ENCODE data around the gene PCDHB11.
"Not testable (repeated sequence)": the region's sequence is repeated elsewhere in the genome, so short reads cannot be mapped to it uniquely, and the experiment has no call there.

Gene PCDHB11

DNA sequence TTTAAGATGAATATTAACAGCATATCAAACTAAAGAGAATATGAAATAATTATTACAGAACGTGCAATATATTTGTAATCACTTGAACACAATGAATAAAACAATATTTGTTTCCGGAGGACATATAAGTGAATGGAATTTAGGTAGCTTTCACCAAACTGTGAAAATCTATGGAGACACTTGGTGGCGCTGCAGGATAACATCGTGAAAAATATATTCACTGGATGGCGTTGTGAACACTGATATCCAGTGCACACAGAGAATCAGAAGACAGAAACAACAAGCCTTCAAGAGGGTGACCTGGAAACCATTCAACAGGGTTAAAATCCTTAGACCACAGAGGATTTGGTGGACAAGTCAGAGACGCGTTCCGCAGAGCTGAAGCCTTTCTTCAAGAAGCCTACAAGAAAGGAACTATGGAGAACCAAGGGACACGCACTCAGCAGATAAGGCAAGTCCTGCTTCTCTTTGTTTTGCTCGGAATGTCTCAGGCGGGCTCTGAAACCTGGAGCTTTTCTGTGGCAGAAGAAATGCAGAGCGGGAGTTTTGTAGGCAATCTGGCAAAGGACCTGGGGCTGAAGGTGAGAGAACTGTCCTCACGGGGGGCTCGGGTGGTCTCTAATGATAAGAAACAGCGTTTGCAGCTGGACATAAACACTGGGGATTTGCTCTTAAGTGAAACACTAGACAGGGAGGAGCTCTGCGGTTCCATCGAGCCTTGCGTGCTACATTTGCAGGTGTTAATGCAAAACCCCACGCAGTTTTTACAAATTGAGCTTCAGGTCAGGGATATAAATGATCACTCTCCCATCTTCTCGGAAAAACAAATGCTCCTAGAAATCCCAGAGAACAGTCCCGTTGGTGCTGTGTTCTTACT is at the start of gene PCDHB11:
PCDHB11 (plus strand) TSS at position 269 of the 877 bp plus-strand sequence; CDS start at position 417, 148 bp downstream.
- peaks cover 56% of the 10 kb centered on the region for H3K27me3 Mint-ChIP-seq
- H3K9me3 Mint-ChIP-seq: peaks cover 30% of the 10 kb centered on the region
- no peaks in the 10 kb centered on the region for H3K4me1 Mint-ChIP-seq (ENCODE audit: low read depth)
- no peak within 1 kb of the TSS for H3K27ac Mint-ChIP-seq
- DNase-seq: no peak
- H3K36me3 Mint-ChIP-seq (ENCODE audit: low read depth): peaks cover 3% of the 10 kb centered on the region
- no peak within 1 kb of the TSS for H3K4me3 Mint-ChIP-seq

- no peak within 1 kb of the TSS for H3K4me3 Mint-ChIP-seq
- DNase-seq: no peak
- H3K27me3 Mint-ChIP-seq: peaks cover 61% of the 10 kb centered on the region
- peaks cover 5% of the 10 kb centered on the region for H3K4me1 Mint-ChIP-seq (ENCODE audit: low read depth)
- H3K36me3 Mint-ChIP-seq (ENCODE audit: low read depth): peaks cover 9% of the 10 kb centered on the region
- H3K27ac Mint-ChIP-seq: no peak within 1 kb of the TSS
- H3K9me3 Mint-ChIP-seq: peaks cover 25% of the 10 kb centered on the region
Observed at GRCh38 chr5:141149812-141150211, 49.6 kb upstream of the PCDHB11 start, which contains the start of gene PCDHB6. Gene PCDHB6 (plus strand): TSS chr5:141150057. CDS start chr5:141150258, 201 bp downstream.

DNA sequence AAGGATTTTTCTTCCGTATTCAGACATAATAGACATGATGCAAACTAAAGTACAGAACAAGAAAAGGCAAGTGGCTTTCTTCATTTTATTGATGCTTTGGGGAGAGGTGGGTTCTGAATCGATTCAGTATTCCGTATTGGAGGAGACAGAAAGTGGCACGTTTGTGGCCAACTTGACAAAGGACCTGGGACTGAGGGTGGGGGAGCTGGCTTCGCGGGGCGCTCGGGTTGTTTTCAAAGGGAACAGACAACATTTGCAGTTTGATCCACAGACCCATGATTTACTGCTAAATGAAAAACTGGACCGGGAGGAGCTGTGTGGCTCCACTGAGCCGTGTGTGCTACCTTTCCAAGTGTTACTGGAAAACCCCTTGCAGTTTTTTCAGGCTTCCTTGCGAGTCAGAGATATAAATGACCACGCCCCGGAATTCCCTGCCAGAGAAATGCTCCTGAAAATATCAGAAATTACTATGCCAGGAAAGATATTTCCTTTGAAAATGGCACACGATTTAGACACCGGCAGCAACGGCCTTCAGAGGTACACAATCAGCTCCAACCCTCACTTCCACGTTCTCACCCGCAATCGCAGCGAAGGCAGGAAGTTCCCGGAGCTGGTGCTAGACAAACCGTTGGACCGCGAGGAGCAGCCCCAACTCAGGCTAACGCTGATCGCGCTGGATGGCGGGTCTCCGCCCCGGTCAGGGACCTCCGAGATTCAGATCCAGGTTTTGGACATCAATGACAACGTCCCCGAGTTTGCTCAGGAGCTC is 49.0 kb upstream of the PCDHB11 start:
- Mint-ChIP-seq H3K27ac (no peak overlapping the region), H3K4me3 (no peak overlapping the region), H3K36me3 (ENCODE audit: low read depth) (peaks cover 9% of the 10 kb centered on the region), H3K4me1 (ENCODE audit: low read depth) (peaks cover 5% of the 10 kb centered on the region), H3K9me3 (peaks cover 25% of the 10 kb centered on the region), H3K27me3 (peaks cover 63% of the 10 kb centered on the region)
- DNase-seq: no peak

DNA sequence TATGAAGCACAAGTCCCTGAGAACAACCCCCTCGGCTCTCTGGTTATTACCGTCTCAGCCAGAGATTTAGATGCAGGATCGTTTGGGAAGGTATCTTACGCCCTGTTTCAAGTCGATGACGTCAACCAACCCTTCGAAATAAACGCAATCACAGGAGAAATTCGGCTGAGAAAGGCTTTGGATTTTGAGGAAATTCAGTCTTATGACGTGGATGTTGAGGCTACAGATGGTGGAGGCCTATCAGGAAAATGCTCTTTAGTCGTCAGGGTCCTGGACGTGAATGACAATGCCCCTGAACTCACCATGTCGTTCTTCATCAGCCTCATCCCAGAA is 48.5 kb upstream of the PCDHB11 start:
- Mint-ChIP-seq H3K27ac (no peak overlapping the region), H3K4me1 (ENCODE audit: low read depth) (peaks cover 5% of the 10 kb centered on the region), H3K27me3 (peaks cover 69% of the 10 kb centered on the region), H3K4me3 (no peak overlapping the region), H3K9me3 (peaks cover 27% of the 10 kb centered on the region), H3K36me3 (ENCODE audit: low read depth) (peaks cover 9% of the 10 kb centered on the region)
- DNase-seq: no peak

- Mint-ChIP-seq H3K9me3 (peaks cover 32% of the 10 kb centered on the region), H3K27me3 (peaks cover 75% of the 10 kb centered on the region), H3K36me3 (ENCODE audit: low read depth) (peaks cover 11% of the 10 kb centered on the region)
- not testable (repeated sequence) for H3K27ac Mint-ChIP-seq; H3K4me3 Mint-ChIP-seq; DNase-seq; H3K4me1 Mint-ChIP-seq (ENCODE audit: low read depth)
Observed at GRCh38 chr5:141151632-141152031, 47.8 kb upstream of the PCDHB11 start.

- DNase-seq; H3K27ac Mint-ChIP-seq; H3K4me3 Mint-ChIP-seq; H3K4me1 Mint-ChIP-seq (ENCODE audit: low read depth): not testable (repeated sequence)
- Mint-ChIP-seq H3K27me3 (peaks cover 80% of the 10 kb centered on the region), H3K36me3 (ENCODE audit: low read depth) (peaks cover 11% of the 10 kb centered on the region), H3K9me3 (peaks cover 35% of the 10 kb centered on the region)
Observed at GRCh38 chr5:141152096-141152495, 47.3 kb upstream of the PCDHB11 start.

DNA sequence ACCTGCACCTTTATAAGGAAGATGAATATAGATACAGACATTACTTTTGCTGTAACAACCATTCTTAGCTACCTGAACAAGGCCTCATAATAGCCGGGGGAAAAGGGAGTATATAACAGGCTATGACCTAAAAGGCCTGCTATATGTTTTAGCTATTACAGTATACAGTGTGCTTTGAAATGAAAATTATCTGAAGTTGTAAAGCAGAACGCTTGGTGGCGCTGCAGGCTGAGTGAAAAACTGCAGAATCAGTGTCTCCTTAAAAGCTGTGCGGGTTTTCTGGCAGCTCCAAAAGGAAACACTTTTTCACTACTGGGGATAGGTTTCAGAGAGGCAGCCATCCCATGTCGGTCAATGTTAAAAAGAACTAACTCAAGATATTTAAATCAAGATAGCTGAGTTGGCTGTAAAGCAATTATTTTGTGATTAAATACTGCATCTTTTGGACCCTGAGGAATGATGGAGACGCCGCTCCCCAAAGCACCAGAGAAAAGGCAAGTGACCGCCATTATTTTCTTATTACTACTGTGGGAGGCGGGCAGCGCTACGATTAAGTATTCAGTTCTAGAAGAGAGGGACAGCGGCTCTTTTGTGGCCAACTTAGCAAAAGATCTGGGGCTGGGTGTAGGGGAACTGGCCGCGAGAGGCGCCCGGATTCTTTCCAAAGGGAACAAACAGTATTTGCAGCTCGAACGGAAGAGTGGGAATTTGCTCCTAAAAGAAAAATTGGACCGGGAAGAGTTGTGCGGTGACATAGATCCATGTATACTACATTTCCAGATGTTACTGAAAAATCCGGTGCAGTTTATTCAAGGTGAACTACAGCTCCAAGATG is 43.7 kb upstream of the PCDHB11 start:
- H3K4me3 Mint-ChIP-seq: no peak overlapping the region
- H3K9me3 Mint-ChIP-seq: peaks cover 35% of the 10 kb centered on the region
- no peaks in the 10 kb centered on the region for H3K4me1 Mint-ChIP-seq (ENCODE audit: low read depth)
- no peak for DNase-seq
- H3K27ac Mint-ChIP-seq: no peak overlapping the region
- peaks cover 66% of the 10 kb centered on the region for H3K27me3 Mint-ChIP-seq
- H3K36me3 Mint-ChIP-seq (ENCODE audit: low read depth): peaks cover 10% of the 10 kb centered on the region

DNA sequence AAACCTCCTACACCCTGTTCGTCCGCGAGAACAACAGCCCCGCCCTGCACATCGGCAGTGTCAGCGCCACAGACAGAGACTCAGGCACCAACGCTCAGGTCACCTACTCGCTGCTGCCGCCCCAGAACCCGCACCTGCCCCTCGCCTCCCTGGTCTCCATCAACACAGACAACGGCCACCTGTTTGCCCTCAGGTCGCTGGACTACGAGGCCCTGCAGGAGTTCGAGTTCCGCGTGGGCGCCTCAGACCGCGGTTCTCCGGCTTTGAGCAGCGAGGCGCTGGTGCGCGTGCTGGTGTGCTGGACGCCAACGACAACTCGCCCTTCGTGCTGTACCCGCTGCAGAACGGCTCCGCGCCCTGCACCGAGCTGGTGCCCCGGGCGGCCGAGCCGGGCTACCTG is 42.1 kb upstream of the PCDHB11 start:
- Mint-ChIP-seq H3K27me3 (peaks cover 53% of the 10 kb centered on the region), H3K9me3 (peaks cover 26% of the 10 kb centered on the region)
- H3K4me3 Mint-ChIP-seq; DNase-seq; H3K36me3 Mint-ChIP-seq (ENCODE audit: low read depth); H3K27ac Mint-ChIP-seq; H3K4me1 Mint-ChIP-seq (ENCODE audit: low read depth): not testable (repeated sequence)

- Mint-ChIP-seq H3K27me3 (peaks cover 49% of the 10 kb centered on the region), H3K9me3 (peaks cover 26% of the 10 kb centered on the region)
- not testable (repeated sequence) for H3K27ac Mint-ChIP-seq; DNase-seq; H3K4me1 Mint-ChIP-seq (ENCODE audit: low read depth); H3K36me3 Mint-ChIP-seq (ENCODE audit: low read depth); H3K4me3 Mint-ChIP-seq
Observed at GRCh38 chr5:141157901-141158300, 41.5 kb upstream of the PCDHB11 start.

- Mint-ChIP-seq H3K9me3 (peaks cover 15% of the 10 kb centered on the region), H3K36me3 (ENCODE audit: low read depth) (peaks cover 7% of the 10 kb centered on the region), H3K27ac (no peak within 1 kb of the TSS), H3K4me3 (no peak within 1 kb of the TSS), H3K4me1 (ENCODE audit: low read depth) (peaks cover 2% of the 10 kb centered on the region), H3K27me3 (peaks cover 41% of the 10 kb centered on the region)
- no peak for DNase-seq
Observed at GRCh38 chr5:141172381-141173204, 26.8 kb upstream of the PCDHB11 start, which contains the start of gene PCDHB7. Gene PCDHB7 (plus strand): TSS chr5:141172644. CDS start chr5:141172836, 192 bp downstream.

DNA sequence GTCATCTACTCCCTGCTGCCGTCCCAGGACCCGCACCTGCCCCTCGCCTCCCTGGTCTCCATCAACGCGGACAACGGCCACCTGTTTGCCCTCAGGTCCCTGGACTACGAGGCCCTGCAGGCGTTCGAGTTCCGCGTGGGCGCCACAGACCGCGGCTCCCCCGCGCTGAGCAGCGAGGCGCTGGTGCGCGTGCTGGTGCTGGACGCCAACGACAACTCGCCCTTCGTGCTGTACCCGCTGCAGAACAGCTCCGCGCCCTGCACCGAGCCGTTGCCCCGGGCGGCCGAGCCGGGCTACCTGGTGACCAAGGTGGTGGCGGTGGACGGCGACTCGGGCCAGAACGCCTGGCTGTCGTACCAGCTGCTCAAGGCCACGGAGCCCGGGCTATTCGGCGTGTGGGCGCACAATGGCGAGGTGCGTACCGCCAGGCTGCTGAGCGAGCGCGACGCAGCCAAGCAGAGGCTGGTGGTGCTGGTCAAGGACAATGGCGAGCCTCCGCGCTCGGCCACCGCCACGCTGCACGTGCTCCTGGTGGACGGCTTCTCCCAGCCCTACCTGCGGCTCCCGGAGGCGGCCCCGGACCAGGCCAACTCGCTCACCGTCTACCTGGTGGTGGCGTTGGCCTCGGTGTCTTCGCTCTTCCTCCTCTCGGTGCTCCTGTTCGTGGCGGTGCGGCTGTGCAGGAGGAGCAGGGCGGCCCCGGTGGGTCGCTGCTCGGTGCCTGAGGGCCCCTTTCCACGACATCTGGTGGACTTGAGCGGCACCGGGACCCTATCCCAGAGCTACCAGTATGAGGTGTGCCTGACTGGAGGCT is 24.9 kb upstream of the PCDHB11 start:
- not testable (repeated sequence) for H3K4me3 Mint-ChIP-seq; DNase-seq; H3K36me3 Mint-ChIP-seq (ENCODE audit: low read depth); H3K27ac Mint-ChIP-seq; H3K4me1 Mint-ChIP-seq (ENCODE audit: low read depth)
- Mint-ChIP-seq H3K27me3 (peaks cover 27% of the 10 kb centered on the region), H3K9me3 (peaks cover 15% of the 10 kb centered on the region)

GRCh38 chr5:141175933-141176332 is 23.5 kb upstream of the PCDHB11 start:
- Mint-ChIP-seq H3K36me3 (ENCODE audit: low read depth) (peaks cover 7% of the 10 kb centered on the region), H3K27me3 (peaks cover 29% of the 10 kb centered on the region), H3K4me3 (no peak overlapping the region), H3K9me3 (peaks cover 17% of the 10 kb centered on the region), H3K27ac (no peak overlapping the region), H3K4me1 (ENCODE audit: low read depth) (peaks cover 2% of the 10 kb centered on the region)
- DNase-seq: no peak

Data from activated T-cell treated with anti-CD3 and anti-CD28 coated beads, Interleukin-2, amount 50 U/mL, for 24 hours (primary cell).